A549 (cell line): ENCODE measurements around the gene SORL1. TPM values are rescaled to one million over a fixed set of nuclear protein-coding genes. Genes with fewer than 3 reads are reported as not detected.

Experiments used
- ATAC-seq, 2 experiments: fragments of 200-7000 bp in 1 of 2; fragments of >200 bp in 1 of 2; cut with Nextera tagmentation in 1 of 2; cut with Tn5 transposase in 1 of 2; 3 replicates each; pipeline versions ENCODE4 v1.8.0 to v1.9.1; 2018 to 2020; ENCODE audit warnings: mild to moderate bottlenecking in 1 of 2, moderate library complexity in 1 of 2
- CTCF ChIA-PET: fragments of 300-600 bp; sonication (Branson Sonifier 250); formaldehyde crosslinking; extraction: SDS; loops from one replicate; lab custom pipeline; 2021; ENCODE audit warnings: antibody characterized with exemption, inconsistent platforms; lab: Yijun Ruan, JAX
- POLR2A ChIA-PET: fragments of 350-600 bp; formaldehyde crosslinking; extraction: SDS; loops from one replicate; lab custom pipeline; 2021; ENCODE audit warnings: antibody characterized with exemption, inconsistent platforms; lab: Yijun Ruan, JAX
- DNase-seq, 2 experiments: peaks; one replicate each; pipeline versions ENCODE4 v3.0.0 to v3.0.0-alpha.2; 2011 to 2016; ENCODE audit warnings: low read depth in 1 of 2, low spot score in 1 of 2
- FAIRE-seq: peaks from 2 replicates; lab custom pipeline; 2011; peaks lifted over from hg19 to GRCh38; lab: Jason Lieb, UNC
- H3K27ac ChIP-seq, 2 experiments: fragments of >200 bp; sonication (Bioruptor Twin); formaldehyde crosslinking; 3 replicates each; pipeline ENCODE4 v1.5.1; 2016 to 2017
- H3K4me1 ChIP-seq: fragments of >200 bp; sonication (Bioruptor Twin); formaldehyde crosslinking; 3 replicates; pipeline ENCODE4 v1.6.1; 2016
- H3K4me2 ChIP-seq: fragments of >200 bp; sonication (Bioruptor Twin); formaldehyde crosslinking; 3 replicates; pipeline ENCODE4 v1.6.1; 2016
- H3K4me3 ChIP-seq: fragments of >200 bp; sonication (Bioruptor Twin); formaldehyde crosslinking; 3 replicates; pipeline ENCODE4 v1.5.1; 2016
- H3K9me3 ChIP-seq: fragments of >200 bp; sonication (Bioruptor Twin); formaldehyde crosslinking; 3 replicates; pipeline ENCODE4 v1.6.1; 2016
- CBX2 ChIP-seq: fragments of 200-600 bp; sonication (generic); IDR thresholded peaks from 2 replicates; pipeline ENCODE4 v1.6.1; 2016; ENCODE audit warnings: low read depth, mild to moderate bottlenecking, borderline replicate concordance
- CBX8 ChIP-seq: fragments of 200-600 bp; sonication (generic); IDR thresholded peaks from 2 replicates; pipeline ENCODE4 v1.6.1; 2016
- CHD2 ChIP-seq: fragments of 150-350 bp; IDR thresholded peaks from 2 replicates; pipeline ENCODE4 v1.6.1; 2014; ENCODE audit warnings: low read length; ENCODE audit not compliant: partially characterized antibody
- EP300 ChIP-seq, 2 experiments: fragments of >200 bp; sonication (Bioruptor Twin); formaldehyde crosslinking; IDR thresholded peaks; 2 replicates in 1 of 2; 3 replicates in 1 of 2; pipeline ENCODE4 v1.6.1; 2016 to 2017
- FOSB ChIP-seq: fragments of 250-450 bp; sonication (Bioruptor Pico); IDR thresholded peaks from 2 replicates; pipeline ENCODE4 v1.5.0; 2020; ENCODE audit warnings: mild to moderate bottlenecking, moderate library complexity
- FOSL2 ChIP-seq, 2 experiments: fragments of 450-650 bp in 1 of 2; fragments of >200 bp in 1 of 2; sonication (Bioruptor Twin) in 1 of 2; formaldehyde crosslinking; IDR thresholded peaks; 2 replicates each; pipeline versions ENCODE4 v1.5.0 to v1.6.1; 2016 to 2020; ENCODE audit warnings: mild to moderate bottlenecking in 1 of 2, moderate library complexity in 1 of 2
- GATA3 ChIP-seq: IDR thresholded peaks from 2 replicates; pipeline ENCODE4 v1.6.1; 2012; ENCODE audit warnings: borderline replicate concordance
- HDAC2 ChIP-seq: fragments of 200-600 bp; sonication (generic); IDR thresholded peaks from 2 replicates; pipeline ENCODE4 v1.6.1; 2016
- HEYL ChIP-seq: fragments of 250-450 bp; sonication (Bioruptor Pico); IDR thresholded peaks from 2 replicates; pipeline ENCODE4 v1.8.0; 2021; ENCODE audit warnings: mild to moderate bottlenecking, moderate library complexity
- HOXA7 ChIP-seq: fragments of 250-450 bp; sonication (Bioruptor Pico); IDR thresholded peaks from 2 replicates; pipeline ENCODE4 v1.5.0; 2020; ENCODE audit warnings: mild to moderate bottlenecking, moderate library complexity
- HOXB13 ChIP-seq: fragments of 250-450 bp; sonication (Bioruptor Pico); IDR thresholded peaks from 2 replicates; pipeline ENCODE4 v1.5.0; 2020; ENCODE audit warnings: low read depth, mild to moderate bottlenecking, moderate library complexity
- JUN ChIP-seq, 2 experiments: fragments of >200 bp; sonication (Bioruptor Twin); formaldehyde crosslinking; IDR thresholded peaks; 2 replicates in 1 of 2; 3 replicates in 1 of 2; pipeline ENCODE4 v1.6.1; 2016 to 2017
- KDM5A ChIP-seq: fragments of 200-600 bp; sonication (generic); IDR thresholded peaks from 2 replicates; pipeline ENCODE4 v1.6.1; 2016; ENCODE audit warnings: antibody characterized with exemption, mild to moderate bottlenecking
- MAFK ChIP-seq: fragments of 450-650 bp; IDR thresholded peaks from 2 replicates; pipeline ENCODE4 v1.6.1; 2014; ENCODE audit not compliant: partially characterized antibody
- MAZ ChIP-seq: fragments of 150-350 bp; IDR thresholded peaks from 2 replicates; pipeline ENCODE4 v1.6.1; 2014; ENCODE audit warnings: antibody characterized with exemption, low read depth, low read length, borderline replicate concordance
- NFE2L2 ChIP-seq: fragments of 150-350 bp; conservative IDR thresholded peaks from 2 replicates; pipeline ENCODE4 v1.6.1; 2014; ENCODE audit warnings: low read length
- NPAS2 ChIP-seq: fragments of 250-450 bp; sonication (Bioruptor Pico); IDR thresholded peaks from 2 replicates; pipeline ENCODE4 v1.8.0; 2022; ENCODE audit warnings: mild to moderate bottlenecking, moderate library complexity, borderline replicate concordance
- PHF8 ChIP-seq: fragments of 200-600 bp; sonication (generic); IDR thresholded peaks from 2 replicates; pipeline ENCODE4 v1.6.1; 2016; ENCODE audit warnings: low read depth, mild to moderate bottlenecking, antibody characterized with exemption, moderate library complexity, borderline replicate concordance
- RAD21 ChIP-seq, 2 experiments: fragments of >200 bp in 1 of 2; sonication (Bioruptor Twin) in 1 of 2; formaldehyde crosslinking in 1 of 2; IDR thresholded peaks in 1 of 2; conservative IDR thresholded peaks in 1 of 2; 2 replicates in 1 of 2; 3 replicates in 1 of 2; pipeline ENCODE4 v1.6.1; 2012 to 2018; ENCODE audit warnings: inconsistent platforms in 1 of 2
- RCOR1 ChIP-seq: fragments of 150-350 bp; IDR thresholded peaks from 2 replicates; pipeline ENCODE4 v1.6.1; 2014; ENCODE audit warnings: antibody characterized with exemption, low read length, low read depth
- TFCP2L1 ChIP-seq: fragments of 250-450 bp; sonication (Bioruptor Pico); IDR thresholded peaks from 2 replicates; pipeline ENCODE4 v1.5.0; 2021; ENCODE audit warnings: mild to moderate bottlenecking
- TP53 ChIP-seq: fragments of 250-450 bp; sonication (Bioruptor Pico); IDR thresholded peaks from 2 replicates; pipeline ENCODE4 v1.5.0; 2021; ENCODE audit warnings: mild to moderate bottlenecking, moderate library complexity
- ZNF302 ChIP-seq: fragments of 250-450 bp; sonication (Bioruptor Pico); IDR thresholded peaks from 2 replicates; pipeline ENCODE4 v1.9.0; 2021; ENCODE audit warnings: inconsistent platforms, mild to moderate bottlenecking, moderate library complexity
- WGBS: methylation state at CpG from one replicate; pipeline ENCODE4 v1.1.6; 2017; ENCODE audit errors: missing lambda C conversion rate; 5-methylcytosine and 5-hydroxymethylcytosine counted together
- polyA plus RNA-seq, 4 experiments: library from polyadenylated mRNA; depleted of rRNA in 3 of 4; stranded (reverse); fragments of >200 nt; fragmentation: RNase III in 1 of 4; extraction: RNeasy Plus Mini Kit Qiagen cat#74134 plus additional on column Dnase treatment in 1 of 4; gene quantifications; 2 replicates in 3 of 4; 3 replicates in 1 of 4; pipeline ENCODE4 v1.2.3, GENCODE V29; 2011 to 2017
- TF ChIP-seq, protein P1 (sequence below): IDR thresholded peaks from 2 replicates; pipeline ENCODE4 v1.6.1; 2012; ENCODE audit warnings: low read depth, borderline replicate concordance
- TF ChIP-seq, protein P2 (sequence below): fragments of 250-450 bp; sonication (Bioruptor Pico); IDR thresholded peaks from 2 replicates; pipeline ENCODE4 v1.5.0; 2020; ENCODE audit warnings: low read depth, mild to moderate bottlenecking, moderate library complexity
- TF ChIP-seq, protein P3 (sequence below): IDR thresholded peaks from 2 replicates; pipeline ENCODE4 v1.6.1; 2012
- TF ChIP-seq, protein P4 (sequence below): fragments of >200 bp; sonication (Bioruptor Twin); formaldehyde crosslinking; IDR thresholded peaks from 2 replicates; pipeline ENCODE4 v1.6.1; 2016

The SORL1 gene
- polyA plus RNA-seq, 2 of the 4 experiments (the other 2 are of a cell fraction): 0.45 to 3.8 TPM

GRCh38 chr11:121435551-121436511 is 16.3 kb upstream of the SORL1 start:
- ATAC-seq (no peak), FAIRE-seq (no peak)
- Histone ChIP-seq H3K4me3 (no peak overlapping the region), H3K4me1 (no peaks in the 10 kb centered on the region), H3K4me2 (no peak overlapping the region), H3K27ac (no peak overlapping the region), H3K9me3 (no peaks in the 10 kb centered on the region)
- WGBS: 21% methylated on average over 3 of the region's 3 CpGs
- CTCF ChIA-PET: interaction anchor here (1.6 kb wide), 1 partner anchor 155 kb away, joined by 5 read pairs; no protein-coding TSS in a partner anchor
- TF ChIP-seq CBX2 (no peak), CHD2 (no peak), EP300 (IDR thresholded peaks at IDR 0.05) (no peak), CBX8 (no peak), JUN (IDR thresholded peaks at IDR 0.05) (no peak), RCOR1 (no peak), HDAC2 (no peak), HOXB13 (CRISPR knock-in tag) (no peak), PHF8 (no peak)
- TF ChIP-seq, protein P1, sequence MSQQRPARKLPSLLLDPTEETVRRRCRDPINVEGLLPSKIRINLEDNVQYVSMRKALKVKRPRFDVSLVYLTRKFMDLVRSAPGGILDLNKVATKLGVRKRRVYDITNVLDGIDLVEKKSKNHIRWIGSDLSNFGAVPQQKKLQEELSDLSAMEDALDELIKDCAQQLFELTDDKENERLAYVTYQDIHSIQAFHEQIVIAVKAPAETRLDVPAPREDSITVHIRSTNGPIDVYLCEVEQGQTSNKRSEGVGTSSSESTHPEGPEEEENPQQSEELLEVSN: no peak
- TF ChIP-seq, protein P2, sequence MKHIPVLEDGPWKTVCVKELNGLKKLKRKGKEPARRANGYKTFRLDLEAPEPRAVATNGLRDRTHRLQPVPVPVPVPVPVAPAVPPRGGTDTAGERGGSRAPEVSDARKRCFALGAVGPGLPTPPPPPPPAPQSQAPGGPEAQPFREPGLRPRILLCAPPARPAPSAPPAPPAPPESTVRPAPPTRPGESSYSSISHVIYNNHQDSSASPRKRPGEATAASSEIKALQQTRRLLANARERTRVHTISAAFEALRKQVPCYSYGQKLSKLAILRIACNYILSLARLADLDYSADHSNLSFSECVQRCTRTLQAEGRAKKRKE (CRISPR knock-in tag): no peak
- TF ChIP-seq, all 56 proteins: peak for 0
- DNase-seq: no peak
- POLR2A ChIA-PET: no interaction called here

DNA sequence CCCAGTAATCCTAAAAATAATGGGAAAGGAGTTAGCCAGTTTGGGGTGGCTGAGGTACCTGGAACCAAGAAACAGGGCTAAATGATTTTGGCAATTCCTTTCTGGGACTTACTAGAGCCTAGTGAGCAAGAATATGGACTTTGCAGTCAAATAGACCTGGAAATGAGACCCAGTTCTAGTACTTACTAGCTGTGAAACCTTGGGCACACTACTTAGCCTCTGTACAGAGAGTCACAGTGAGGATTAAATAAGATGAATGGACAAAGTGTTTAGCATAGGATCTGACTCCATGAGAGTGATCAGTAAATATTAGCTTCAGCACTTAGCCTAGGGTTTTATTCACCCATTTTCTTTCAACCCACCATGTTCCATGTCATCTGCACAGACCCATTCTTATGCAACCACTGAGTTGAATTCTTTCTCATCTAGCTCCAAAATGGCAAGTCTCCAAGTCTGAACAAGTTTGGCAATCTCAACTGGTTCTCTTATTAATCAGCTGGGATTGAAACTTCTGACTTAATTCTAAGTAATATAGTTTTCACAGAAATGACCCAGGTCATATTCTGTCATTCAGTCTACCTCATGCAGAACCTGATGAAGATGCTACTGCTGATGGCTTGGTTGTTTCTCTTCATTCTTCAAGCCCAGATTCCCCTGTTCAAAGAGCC is 15.0 kb upstream of the SORL1 start:
- TF ChIP-seq MAZ (no peak), GATA3 (no peak), FOSL2 (IDR thresholded peaks at IDR 0.05) (no peak), FOSL2 (CRISPR knock-in tag; IDR thresholded peaks at IDR 0.05) (no peak), HEYL (CRISPR knock-in tag) (no peak), TP53 (no peak), RAD21 (conservative IDR thresholded peaks at IDR 0.05 in 1 of 2, IDR thresholded peaks at IDR 0.05 in 1 of 2) (no peak), JUN (IDR thresholded peaks at IDR 0.05) (no peak)
- TF ChIP-seq, protein P3, sequence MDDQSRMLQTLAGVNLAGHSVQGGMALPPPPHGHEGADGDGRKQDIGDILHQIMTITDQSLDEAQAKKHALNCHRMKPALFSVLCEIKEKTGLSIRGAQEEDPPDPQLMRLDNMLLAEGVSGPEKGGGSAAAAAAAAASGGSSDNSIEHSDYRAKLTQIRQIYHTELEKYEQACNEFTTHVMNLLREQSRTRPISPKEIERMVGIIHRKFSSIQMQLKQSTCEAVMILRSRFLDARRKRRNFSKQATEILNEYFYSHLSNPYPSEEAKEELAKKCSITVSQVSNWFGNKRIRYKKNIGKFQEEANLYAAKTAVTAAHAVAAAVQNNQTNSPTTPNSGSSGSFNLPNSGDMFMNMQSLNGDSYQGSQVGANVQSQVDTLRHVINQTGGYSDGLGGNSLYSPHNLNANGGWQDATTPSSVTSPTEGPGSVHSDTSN: no peak
- ATAC-seq (no peak), FAIRE-seq (no peak), DNase-seq (no peak)
- Histone ChIP-seq H3K27ac (no peak overlapping the region), H3K4me3 (no peak overlapping the region), H3K9me3 (no peaks in the 10 kb centered on the region), H3K4me2 (no peak overlapping the region), H3K4me1 (no peaks in the 10 kb centered on the region)
- CTCF ChIA-PET: no interaction called here
- POLR2A ChIA-PET: no interaction called here

- POLR2A ChIA-PET: no interaction called here
Observed at GRCh38 chr11:121437686-121438078, 14.4 kb upstream of the SORL1 start.

More at GRCh38 chr11:121437686-121438078, 14.4 kb upstream of the SORL1 start:
- CTCF ChIA-PET: no interaction called here
- Histone ChIP-seq H3K4me1 (no peaks in the 10 kb centered on the region), H3K27ac (no peak overlapping the region), H3K4me3 (no peak overlapping the region), H3K4me2 (no peak overlapping the region), H3K9me3 (no peaks in the 10 kb centered on the region)
- DNase-seq (no peak), FAIRE-seq (no peak), ATAC-seq (no peak)
- WGBS: 66% methylated on average over 4 of the region's 4 CpGs
- TF ChIP-seq HOXA7 (CRISPR knock-in tag) (no peak), NFE2L2 (no peak), TFCP2L1 (no peak), FOSB (CRISPR knock-in tag) (no peak), ZNF302 (CRISPR knock-in tag) (no peak), NPAS2 (CRISPR knock-in tag) (no peak), RAD21 (conservative IDR thresholded peaks at IDR 0.05 in 1 of 2, IDR thresholded peaks at IDR 0.05 in 1 of 2) (no peak), GATA3 (no peak), KDM5A (no peak), MAFK (no peak), CBX2 (no peak)
- TF ChIP-seq, protein P2 (CRISPR knock-in tag): no peak
- TF ChIP-seq, protein P4, sequence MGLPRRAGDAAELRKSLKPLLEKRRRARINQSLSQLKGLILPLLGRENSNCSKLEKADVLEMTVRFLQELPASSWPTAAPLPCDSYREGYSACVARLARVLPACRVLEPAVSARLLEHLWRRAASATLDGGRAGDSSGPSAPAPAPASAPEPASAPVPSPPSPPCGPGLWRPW: no peak
